Measurements from ENCODE around the gene OR5A1. TPM values are rescaled to one million over a fixed set of nuclear protein-coding genes. Genes with fewer than 3 reads are reported as not detected.
"Not testable (repeated sequence)": the region's sequence is repeated elsewhere in the genome, so short reads cannot be mapped to it uniquely, and the experiment has no call there.

OR5A1 gene
- not detected for total RNA-seq
- long read RNA-seq = 0 reads

DNA sequence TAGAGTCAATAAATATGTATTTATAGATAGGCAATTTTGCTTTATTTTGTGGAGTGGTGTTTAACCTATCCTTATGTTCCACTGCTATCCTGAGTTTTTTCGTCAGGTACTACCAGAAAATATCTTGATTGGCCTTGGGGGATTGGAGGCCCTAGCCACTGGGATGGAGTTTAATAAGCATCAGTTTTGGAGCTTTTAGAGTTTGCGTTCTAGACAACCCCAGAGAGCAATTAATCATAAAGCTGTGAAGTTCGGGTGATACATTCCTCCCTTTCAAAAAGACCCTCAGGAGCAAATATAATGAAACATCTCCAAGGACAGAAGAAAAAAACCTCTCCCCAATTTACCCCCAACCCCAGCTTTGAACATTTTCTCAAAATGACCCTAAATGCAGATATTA, at the start of gene OR5A1:
Gene OR5A1, plus strand, starts transcription at position 301 of the 400 bp plus-strand sequence. CDS start 6,700 bp downstream, outside the sequence.
- no peak for DNase-seq (ENCODE audit: low spot score)

DNA sequence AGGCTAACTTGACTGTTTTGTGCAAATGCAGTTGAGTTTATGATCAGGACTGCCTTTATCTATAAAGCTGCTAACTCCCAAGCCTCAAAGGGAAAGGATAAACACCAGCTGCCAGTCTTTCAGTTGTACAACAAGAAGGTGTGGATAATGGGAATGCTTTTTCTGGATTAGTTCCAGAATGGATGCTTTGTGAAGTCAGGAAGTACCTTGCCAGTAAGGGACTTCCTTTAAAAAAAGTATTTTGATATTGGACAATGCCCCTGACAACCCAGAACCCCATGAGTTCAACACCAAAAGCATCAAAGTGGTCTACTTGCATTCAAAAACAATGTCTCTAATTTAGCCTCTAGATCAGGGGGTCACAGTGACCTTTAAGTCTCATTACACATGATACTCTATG, 42.1 kb upstream of the OR5A1 start:
- no peak for DNase-seq (ENCODE audit: low spot score)

DNA sequence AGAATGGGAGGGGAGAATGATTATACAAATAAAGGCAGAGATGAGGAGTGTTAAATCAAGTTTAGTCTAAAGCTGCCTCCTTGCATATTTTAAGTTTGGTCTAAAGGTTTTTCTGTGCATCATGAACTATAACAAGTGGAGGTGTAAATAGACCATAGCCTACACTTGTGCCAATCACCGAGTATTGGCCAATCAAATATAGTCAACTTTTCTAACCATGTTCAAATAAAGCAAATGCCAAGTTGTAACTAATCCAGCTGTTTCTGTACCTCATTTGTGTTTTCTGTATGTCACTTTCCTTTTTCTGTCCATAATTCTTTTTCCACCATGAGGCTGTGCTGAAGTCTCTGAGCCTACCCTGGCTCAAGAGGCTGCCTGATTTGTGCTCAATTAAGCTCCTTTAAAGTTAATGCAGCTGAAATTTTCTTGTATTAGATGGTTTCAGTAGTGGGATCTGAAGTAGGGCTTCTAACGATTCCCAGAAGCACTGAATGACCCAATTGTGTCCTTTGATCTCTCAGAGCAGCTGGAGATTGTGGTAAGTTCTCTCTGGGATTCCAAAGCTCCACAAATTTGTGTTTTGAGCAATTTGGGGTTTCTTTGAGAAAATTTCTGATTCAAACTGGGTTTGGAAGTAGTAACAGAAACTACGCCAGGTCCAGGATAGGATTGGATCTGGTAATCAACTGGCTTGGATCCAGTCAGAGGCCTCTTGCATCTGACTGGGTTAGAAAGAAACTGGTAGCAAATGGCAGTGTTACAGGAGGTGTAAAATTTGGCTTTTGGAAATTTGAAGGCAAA, 35.6 kb upstream of the OR5A1 start:
- no peak for DNase-seq (ENCODE audit: low spot score)

DNA sequence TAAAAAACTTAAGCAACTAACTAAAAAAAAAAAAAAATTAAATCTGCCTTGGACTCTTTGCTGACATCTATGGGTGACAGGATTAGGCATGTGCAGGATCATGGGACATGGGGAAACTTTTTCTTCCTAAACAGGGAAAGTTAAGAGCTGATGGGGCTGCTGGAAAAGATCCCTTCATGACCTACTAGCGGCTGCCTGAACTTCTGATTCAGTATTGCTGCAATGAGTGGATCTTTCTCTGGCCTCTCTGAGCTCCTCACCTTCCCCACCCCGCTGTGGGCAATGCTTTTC, 35.1 kb upstream of the OR5A1 start:
- no peak for DNase-seq (ENCODE audit: low spot score)

DNA sequence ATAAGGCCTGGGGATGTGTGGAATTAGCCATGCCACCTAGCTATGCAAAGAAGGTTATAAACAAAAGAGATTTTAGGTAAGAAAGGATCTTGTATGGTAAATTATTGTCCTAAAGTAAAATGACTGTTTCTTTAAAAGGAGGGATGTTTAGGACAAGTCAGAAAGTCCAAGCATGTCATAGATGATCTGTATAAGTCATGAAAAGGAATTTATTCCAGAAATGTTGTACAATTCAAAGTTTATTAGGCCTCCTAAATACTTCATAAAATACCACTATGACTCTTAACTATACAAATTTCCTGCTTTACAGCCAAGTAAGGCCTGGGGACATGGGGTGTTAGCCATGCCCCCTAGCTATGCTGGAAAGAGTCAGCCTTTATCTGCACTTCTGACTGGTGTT, 32.7 kb upstream of the OR5A1 start:
- no peak for DNase-seq (ENCODE audit: low spot score)

DNA sequence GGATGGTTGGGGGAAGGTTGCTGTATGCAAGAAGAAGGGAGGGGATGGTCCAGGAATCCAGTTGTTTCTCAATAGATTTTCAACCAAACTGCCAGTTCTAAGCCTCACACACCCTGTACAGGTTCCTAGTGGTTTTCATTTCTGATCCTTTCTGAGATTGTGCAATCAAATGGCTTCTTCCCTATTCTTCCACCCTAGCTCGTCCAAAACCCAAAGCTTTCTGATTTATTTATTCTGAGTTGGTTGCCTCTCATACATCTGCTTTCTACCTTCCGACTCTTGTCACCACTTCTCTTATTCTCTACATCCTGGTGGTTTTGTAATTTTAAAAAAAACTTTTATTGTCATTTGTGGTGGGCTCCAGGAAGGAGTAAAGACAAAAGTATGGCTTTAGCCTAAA, 22.6 kb upstream of the OR5A1 start:
- no peak for DNase-seq (ENCODE audit: low spot score)

DNA sequence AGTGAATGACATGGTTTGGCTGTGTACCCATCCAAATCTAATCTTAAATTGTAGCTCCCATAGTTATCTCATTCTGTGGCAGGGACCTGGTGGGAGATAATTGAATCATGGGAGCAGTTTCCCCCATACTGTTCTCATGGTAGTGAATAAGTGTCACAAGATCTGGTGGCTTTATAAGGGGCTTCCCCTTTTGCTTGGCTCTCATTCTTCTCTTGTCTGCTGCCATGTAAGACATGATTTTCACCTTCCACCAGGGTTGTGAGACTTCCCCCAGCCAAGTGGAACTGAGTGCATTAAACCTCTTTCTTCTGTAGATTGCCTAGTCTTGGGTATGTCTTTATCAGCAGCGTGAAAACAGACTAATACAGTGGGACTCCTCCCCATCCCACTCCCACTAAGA, 21.2 kb upstream of the OR5A1 start:
- no peak for DNase-seq (ENCODE audit: low spot score)

DNA sequence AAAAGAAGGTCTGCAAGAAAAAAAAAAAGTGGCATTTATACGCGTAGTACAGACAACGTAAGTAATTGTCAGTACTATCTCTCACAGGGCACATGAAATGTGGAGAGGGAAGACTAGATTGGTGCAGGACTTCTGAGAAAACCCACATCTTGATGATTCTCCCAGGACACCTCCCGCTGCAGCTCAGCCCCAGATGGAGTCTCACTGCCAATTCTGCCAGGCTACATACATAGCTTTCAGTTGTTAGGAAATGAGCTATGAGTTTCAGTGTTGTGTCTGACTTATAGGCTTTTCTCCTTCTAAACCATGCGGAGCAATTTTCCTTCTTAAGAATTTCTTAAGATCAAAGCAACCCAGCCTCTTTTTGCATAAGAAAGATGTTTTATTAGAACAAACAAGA, 19.7 kb upstream of the OR5A1 start:
- DNase-seq (ENCODE audit: low spot score) = no peak

DNA sequence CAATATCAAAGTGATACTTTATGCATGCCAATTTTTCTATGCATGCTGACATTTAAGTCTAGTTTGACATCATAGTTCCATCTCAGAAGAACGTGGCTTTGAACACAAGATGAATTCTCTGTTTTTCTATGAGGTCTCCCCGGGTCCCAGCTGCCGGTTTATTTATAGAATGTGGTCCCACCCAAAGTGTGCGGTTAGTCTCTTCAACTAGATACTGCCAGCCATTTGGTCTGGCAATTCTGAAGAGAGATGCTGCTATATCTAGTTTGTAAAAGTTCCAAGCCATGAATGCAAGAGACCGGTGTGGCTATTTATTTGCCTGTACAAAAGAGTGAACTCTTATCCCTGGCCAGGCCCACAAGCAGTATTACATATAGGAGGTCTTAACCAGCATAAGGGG, 19.2 kb upstream of the OR5A1 start:
- DNase-seq (ENCODE audit: low spot score) = no peak

DNA sequence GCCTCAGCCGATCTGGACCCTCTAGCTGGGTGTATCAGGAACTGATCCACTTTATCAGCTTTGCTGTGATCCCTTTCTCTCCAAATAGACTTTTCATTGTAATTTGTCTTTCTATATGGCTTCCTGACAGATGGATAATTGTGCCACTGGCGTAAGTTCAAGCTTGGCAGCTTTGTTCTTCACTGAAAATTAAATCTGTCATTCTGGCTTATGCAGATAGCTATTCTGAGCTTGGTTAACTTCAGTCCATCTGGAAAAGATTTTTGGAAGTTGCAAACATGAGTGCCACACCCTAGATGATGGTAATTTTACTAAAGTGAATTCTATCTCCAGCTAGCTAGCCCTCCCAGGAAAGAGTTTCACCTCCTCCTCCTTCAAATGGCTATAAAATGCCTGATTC, 18.1 kb upstream of the OR5A1 start:
- DNase-seq (ENCODE audit: low spot score) = no peak

DNA sequence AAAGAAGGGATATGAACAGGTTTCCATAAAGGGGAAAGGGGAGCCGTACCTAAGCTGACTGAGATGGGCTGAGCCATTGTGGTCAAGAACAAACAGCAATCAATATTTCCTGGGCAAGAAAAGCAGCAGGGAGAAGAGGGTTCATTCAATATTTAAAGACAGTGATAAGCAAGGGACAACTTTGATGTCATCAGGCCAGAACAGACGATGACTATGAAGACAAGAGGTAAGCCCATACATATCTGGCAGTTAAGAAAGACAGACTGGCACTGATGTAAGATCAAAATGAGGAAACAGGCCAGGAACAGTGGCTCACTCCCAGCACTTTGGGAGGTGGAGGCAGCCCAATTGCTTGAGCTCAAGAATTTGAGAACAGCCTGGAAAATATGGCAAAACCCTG, 12.4 kb upstream of the OR5A1 start:
- DNase-seq (ENCODE audit: low spot score) = no peak

DNA sequence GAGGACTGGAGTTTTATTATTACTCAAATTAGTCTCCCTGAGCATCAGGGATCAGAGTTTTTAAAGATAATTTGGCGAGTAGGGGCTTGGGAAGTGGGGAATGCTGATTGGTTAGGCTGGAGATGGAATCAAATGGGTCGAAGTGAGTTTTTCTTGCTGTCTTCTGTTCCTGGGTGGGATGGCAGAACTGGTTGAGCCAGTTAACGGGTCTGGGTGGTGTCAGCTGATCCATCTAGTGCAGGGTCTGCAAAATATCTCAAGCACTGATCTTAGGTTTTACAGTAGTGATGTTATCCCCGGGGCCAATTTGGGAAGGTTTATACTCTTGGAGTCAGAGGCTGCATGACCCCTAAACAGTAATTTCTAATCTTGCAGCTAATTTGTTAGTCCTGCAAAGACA, 11.1 kb upstream of the OR5A1 start:
- DNase-seq (ENCODE audit: low spot score) = no peak

DNA sequence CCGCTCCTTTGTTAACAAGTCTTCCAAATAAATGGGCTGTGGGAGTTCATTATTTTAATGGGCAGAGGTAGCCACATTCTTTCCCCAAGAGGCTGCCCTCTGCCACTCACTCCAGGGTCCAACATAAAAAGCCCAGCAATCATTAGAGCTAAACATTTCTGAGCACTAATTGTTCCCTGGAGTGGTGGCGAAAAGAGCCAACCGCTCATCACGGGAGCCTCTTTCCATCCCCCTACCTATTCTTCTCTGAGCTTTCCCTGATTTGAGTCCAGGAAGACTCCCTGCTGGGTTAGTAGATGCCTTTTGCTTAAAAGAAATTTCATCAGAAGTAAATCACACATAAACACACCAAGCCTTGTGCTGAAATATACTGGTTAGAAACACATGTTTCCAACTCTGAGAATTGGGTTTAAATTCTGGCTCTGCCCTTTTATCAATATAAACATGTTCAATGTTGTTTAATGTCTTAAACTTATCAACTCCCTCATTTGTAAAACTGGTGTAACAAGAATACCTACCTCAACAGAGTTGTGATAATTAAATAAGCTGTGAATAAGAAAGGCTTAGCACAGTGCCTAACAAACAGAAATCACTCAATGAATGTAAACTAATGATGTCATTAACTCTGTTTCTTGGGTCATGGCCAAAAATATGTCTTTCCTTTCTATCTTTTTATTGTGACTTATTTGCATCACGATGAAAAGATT, 9.8 kb upstream of the OR5A1 start, which contains the start of gene OR5A2:
Gene OR5A2, minus strand, starts transcription at position 53 of the 707 bp plus-strand sequence. CDS start 3,460 bp downstream, outside the sequence.
- no peak for DNase-seq (ENCODE audit: low spot score)

DNA sequence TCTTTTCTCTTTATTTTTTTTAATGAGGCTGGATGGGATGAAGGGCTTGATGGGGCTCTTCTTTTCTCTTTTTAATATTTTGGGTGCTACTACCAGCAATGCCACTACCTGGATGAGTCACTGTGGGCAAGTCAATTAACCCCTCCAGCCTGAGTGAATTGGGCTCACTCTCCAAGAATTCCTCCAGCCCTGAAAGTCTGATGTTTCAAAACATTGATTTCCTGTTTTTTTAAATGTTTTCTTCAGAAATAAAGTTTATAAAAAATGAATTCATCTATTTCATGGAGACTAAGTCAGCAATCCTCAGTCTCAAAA, 9.2 kb upstream of the OR5A1 start:
- DNase-seq (ENCODE audit: low spot score) = no peak

DNA sequence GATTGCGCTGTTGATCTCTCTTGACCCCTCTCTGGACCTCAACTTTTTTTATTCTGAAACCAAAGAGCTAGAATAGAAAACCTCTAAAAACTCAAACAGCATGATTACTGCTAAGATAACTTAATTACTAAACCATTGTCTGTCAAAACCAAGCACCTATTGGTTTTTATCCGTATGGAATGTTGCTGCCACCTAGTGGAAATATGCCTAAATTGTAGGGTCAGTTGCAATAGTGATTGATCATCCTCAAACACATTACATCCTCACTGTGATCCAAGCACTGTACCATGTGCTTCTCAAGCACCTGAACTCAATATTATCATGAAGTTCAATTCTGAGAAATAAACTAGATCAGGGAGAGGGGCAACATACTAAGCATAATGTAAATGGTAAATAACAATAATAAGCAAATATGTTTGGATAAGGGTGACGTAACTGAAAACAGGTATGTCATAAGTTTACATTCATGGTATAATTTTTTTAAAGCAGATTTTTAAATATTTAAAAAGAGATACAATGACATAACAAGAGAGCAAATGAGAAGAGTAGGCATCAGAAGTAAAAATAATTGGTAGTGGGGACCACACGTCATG, 6.2 kb upstream of the OR5A1 start:
- DNase-seq (ENCODE audit: low spot score) = no peak

DNA sequence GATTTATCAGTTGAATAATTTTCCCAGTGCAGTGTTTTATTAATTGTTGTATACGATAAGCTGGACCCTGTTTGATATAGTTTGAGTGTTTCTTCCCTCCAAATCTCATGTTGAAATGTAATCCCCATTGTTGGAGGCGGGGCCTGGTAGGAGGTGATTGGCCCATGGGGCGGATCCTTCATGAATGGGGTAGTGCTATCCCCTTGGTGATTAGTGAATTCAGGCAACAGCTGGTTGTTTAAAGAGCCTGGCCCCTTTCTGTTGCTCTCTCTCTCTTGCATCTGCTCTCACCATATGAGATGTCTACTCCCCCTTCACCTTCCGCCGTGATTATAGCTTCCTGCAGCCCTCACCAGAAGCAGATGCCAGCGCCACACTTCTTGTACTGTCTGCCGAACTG, 1.5 kb downstream of the OR5A1 start:
- DNase-seq (ENCODE audit: low spot score) = no peak

DNA sequence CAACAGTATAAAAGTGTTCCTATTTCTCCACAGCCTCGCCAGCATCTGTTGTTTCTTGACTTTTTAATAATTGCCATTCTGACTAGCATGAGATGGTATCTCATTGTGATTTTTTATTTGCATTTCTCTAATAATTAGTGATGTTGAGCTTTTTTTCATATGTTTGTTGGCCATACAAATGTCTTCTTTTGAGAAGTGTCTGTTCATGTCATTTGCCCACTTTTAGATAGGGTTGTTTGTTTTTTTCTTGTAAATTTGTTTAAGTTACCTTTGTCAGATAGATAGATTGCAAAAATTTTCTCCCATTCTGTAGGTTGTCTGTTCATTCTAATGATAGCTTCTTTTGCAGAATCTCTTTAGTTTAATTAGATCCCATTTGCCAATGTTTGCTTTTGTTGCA, 9.4 kb downstream of the OR5A1 start:
- DNase-seq (ENCODE audit: low spot score) = not testable (repeated sequence)

DNA sequence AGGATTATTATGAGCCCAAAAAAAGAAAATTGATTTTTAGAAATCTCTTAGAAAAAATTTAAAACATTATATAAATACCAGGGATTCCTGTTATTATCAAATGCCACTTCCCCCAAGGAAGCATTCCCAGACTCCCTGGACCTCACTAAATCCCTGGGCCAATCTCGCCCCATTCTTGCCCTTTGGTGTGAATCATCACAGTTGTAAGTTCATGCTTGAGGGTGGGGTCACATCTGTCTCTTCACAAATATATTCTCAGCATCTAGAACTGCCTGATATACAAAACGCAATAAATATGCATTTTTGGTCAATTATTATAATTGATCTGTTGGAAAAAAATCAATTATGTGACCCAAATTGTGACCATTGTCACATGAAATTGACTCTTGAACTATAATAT, 12.2 kb downstream of the OR5A1 start:
- no peak for DNase-seq (ENCODE audit: low spot score)

DNA sequence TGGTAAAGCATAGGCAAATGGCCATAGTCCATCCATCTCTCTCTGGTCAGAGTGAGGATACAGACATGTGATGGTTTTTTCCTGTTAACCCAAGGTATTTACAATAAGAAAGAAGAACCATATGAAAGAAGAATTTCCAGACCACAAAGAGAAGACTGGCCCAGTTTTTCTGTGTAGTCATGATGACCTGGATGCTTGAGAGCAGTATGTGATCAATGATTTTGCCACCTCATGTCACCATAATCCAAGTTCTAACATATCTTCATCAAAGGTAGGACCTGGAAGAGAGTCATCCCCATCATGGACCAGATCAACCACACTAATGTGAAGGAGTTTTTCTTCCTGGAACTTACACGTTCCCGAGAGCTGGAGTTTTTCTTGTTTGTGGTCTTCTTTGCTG, 20.4 kb downstream of the OR5A1 start, which contains the start of gene OR4D6:
Gene OR4D6, plus strand, starts transcription at position 301 of the 400 bp plus-strand sequence. Its CDS starts 0 bp downstream, at position 301.
- DNase-seq (ENCODE audit: low spot score) = no peak

DNA sequence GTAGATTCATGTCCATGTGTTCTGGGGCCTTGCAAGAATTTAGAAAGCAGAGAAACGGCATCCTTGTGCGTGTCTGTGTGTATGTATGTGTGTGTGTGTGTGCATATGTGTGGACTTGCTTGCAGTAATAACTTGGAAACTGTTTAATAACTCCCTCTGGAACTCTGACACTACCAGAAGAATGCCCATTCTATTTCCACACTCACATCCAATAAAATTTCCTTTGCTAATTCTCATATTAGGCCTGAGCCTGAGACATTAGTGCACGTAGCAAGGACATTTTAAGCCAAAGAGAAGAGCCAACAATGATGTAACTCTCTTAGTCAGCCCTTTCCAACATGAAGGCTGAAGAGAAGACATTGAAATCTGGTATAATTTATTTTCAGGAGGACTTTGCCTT, 23.6 kb downstream of the OR5A1 start:
- DNase-seq (ENCODE audit: low spot score) = no peak

DNA sequence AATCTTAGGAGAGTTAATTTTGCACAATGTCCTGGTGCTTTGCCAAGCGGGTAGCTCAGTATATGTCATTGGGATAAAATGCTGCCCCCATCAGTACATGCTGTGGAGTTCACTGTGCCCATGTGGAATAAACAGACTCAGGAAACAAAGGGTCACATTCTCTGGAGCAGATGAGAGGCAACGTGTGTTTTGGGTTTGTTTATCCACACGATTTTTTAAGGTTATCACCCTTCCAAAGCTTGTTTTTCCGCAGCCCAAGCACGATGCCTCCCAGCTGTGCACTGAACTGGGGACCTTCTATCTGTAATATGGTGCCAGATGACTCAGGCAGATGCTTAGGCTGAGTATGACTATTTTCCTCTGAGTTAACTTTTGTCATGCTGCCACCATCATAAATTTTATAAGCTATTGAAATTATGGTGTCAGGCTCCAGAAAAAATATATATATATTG, 26.9 kb downstream of the OR5A1 start:
- no peak for DNase-seq (ENCODE audit: low spot score)

DNA sequence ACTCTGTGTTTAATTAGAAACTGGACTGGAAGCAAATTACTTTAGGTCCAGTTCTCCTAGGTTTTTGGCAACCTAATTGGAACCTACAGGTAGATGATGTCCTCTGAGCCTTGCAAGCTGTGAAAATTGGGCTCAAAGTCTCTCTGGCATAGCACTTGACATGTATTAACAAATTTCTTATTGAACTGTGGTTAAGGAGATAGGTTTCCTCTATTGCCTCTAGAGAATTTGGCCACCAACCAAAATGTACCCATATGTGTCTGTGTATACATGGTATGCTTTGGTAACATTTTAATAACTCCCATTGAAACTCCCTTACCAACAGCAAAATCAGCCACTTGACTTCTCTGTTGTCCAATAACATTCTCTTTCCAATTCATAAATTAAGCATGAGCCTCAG, 36.7 kb downstream of the OR5A1 start, which contains the start of gene OR4D10:
Gene OR4D10, plus strand, starts transcription at position 301 of the 400 bp plus-strand sequence. CDS start 4,115 bp downstream, outside the sequence.
- no peak for DNase-seq (ENCODE audit: low spot score)

All from mesenteric fat pad (tissue), 1 donor.